ENCODE data around the gene HNF1B. TPM values are rescaled to one million over a fixed set of nuclear protein-coding genes. Genes with fewer than 3 reads are reported as not detected.

The HNF1B gene
- total and polyA plus RNA-seq, 10 of the 15 experiments (the other 5 are each of a cell fraction or from before 2014, with no cell fraction given), result 0.51 to 12.7 (median 1.9) TPM

DNA sequence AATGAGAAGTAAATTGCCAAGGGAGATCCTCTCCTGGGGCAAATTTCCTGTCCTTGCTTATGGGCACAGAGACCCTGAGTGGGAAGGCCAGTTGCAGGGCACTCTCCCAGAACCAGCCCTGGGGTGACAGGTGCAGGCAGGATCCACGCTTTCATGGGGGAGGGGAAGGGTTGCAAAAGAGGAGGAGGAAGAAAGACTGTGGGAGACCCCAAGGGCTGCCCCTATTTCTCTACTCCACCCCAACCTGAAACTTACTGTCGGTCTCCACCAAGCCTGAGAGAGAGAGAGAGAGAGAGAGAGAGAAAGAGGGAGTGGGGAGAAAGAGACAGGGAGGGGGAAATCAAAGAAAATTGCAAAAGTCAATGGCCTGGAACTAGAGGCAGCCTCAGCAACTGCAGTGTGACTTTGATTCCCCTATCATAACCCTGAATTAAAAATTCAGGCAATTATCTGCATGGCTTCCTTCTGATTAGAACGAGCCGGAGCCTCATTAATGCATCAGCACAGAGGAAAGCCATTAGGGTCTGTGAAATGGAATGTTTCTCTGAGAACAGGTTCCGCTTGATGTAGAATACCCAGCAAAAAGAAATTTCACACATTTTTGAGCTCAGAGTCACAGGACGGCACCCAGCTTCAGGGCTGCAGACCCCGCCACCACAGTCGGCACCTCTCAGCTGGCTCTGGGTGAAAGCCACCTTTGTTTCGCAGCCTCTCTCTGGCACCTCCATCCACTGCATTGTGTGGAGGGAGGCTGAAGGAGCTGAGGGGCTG is 45.1 kb upstream of the HNF1B start (continued):
- TF ChIP-seq, protein P1, sequence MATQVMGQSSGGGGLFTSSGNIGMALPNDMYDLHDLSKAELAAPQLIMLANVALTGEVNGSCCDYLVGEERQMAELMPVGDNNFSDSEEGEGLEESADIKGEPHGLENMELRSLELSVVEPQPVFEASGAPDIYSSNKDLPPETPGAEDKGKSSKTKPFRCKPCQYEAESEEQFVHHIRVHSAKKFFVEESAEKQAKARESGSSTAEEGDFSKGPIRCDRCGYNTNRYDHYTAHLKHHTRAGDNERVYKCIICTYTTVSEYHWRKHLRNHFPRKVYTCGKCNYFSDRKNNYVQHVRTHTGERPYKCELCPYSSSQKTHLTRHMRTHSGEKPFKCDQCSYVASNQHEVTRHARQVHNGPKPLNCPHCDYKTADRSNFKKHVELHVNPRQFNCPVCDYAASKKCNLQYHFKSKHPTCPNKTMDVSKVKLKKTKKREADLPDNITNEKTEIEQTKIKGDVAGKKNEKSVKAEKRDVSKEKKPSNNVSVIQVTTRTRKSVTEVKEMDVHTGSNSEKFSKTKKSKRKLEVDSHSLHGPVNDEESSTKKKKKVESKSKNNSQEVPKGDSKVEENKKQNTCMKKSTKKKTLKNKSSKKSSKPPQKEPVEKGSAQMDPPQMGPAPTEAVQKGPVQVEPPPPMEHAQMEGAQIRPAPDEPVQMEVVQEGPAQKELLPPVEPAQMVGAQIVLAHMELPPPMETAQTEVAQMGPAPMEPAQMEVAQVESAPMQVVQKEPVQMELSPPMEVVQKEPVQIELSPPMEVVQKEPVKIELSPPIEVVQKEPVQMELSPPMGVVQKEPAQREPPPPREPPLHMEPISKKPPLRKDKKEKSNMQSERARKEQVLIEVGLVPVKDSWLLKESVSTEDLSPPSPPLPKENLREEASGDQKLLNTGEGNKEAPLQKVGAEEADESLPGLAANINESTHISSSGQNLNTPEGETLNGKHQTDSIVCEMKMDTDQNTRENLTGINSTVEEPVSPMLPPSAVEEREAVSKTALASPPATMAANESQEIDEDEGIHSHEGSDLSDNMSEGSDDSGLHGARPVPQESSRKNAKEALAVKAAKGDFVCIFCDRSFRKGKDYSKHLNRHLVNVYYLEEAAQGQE (IDR thresholded peaks at IDR 0.05; ENCODE audit: low read depth, low read length), result no peak

DNA sequence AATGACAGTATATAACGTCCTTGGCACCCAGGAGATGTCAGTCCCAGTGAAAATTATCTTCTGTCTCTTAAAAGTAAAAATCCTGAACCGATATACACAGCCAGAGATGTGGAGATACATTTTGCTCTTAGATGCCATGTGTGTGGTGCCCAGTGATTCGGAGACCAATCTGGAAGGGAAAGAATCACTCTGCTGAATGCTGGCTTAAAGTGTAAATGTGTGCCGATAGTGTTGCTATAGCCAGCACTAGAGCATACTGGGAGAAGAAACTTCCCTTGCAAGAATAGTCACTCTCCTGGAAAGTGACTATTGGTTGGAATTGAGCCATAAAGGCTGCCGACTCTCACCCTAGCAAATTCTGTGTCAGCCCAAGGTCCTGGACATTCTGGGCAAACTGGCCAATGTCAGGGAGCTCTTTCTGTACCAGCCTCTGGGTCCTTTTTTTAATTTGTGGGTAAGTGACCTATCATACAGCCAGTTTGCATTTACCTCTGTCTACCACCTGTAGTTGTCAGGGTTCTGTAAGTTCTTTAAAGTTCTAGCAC is 44.2 kb upstream of the HNF1B start:
- Histone ChIP-seq H3K4me3 (no peak overlapping the region), H3K4me2 (ENCODE audit: control insufficient read depth, insufficient read depth) (no peak overlapping the region), H3K27ac (ENCODE audit: control insufficient read depth, insufficient read depth) (no peak overlapping the region), H3K27me3 (replicated peaks in 1 of 2; ENCODE audit: control insufficient read depth in 2 of 2, insufficient read depth in 2 of 2, low read length in 1 of 2) (no peaks in the 10 kb centered on the region), H2AFZ (ENCODE audit: control insufficient read depth, low read depth, low read length) (no peak overlapping the region), H3K9ac (ENCODE audit: control insufficient read depth, insufficient read depth, low read length) (no peak overlapping the region), H3K79me2 (ENCODE audit: control insufficient read depth, insufficient read depth, low read length) (no peaks in the 10 kb centered on the region), H3K9me3 (replicated peaks; ENCODE audit: control insufficient read depth, insufficient read depth, low read length) (no peaks in the 10 kb centered on the region), H3K36me3 (ENCODE audit: control insufficient read depth in 2 of 2, insufficient read depth in 2 of 2, low read length in 1 of 2) (no peaks in the 10 kb centered on the region), H3K4me1 (ENCODE audit: control insufficient read depth, insufficient read depth, low read length) (no peaks in the 10 kb centered on the region), H4K20me1 (ENCODE audit: control insufficient read depth, insufficient read depth) (no peaks in the 10 kb centered on the region)
- RAD21 ChIA-PET (ENCODE audit: unreplicated experiment), result interaction anchor here (1.3 to 3.5 kb wide), 6 partner anchors 10 to 86 kb away, joined by 3 to 30 read pairs (median 6); partner anchors contain the start of gene HNF1B
- FAIRE-seq (no peak), DNase-seq (ENCODE audit: low read depth, low spot score) (no peak), ATAC-seq (no peak)
- intact Hi-C loops (cut with micrococcal nuclease; ENCODE audit: unreplicated experiment), result no loop called here
- TF ChIP-seq, protein P2, sequence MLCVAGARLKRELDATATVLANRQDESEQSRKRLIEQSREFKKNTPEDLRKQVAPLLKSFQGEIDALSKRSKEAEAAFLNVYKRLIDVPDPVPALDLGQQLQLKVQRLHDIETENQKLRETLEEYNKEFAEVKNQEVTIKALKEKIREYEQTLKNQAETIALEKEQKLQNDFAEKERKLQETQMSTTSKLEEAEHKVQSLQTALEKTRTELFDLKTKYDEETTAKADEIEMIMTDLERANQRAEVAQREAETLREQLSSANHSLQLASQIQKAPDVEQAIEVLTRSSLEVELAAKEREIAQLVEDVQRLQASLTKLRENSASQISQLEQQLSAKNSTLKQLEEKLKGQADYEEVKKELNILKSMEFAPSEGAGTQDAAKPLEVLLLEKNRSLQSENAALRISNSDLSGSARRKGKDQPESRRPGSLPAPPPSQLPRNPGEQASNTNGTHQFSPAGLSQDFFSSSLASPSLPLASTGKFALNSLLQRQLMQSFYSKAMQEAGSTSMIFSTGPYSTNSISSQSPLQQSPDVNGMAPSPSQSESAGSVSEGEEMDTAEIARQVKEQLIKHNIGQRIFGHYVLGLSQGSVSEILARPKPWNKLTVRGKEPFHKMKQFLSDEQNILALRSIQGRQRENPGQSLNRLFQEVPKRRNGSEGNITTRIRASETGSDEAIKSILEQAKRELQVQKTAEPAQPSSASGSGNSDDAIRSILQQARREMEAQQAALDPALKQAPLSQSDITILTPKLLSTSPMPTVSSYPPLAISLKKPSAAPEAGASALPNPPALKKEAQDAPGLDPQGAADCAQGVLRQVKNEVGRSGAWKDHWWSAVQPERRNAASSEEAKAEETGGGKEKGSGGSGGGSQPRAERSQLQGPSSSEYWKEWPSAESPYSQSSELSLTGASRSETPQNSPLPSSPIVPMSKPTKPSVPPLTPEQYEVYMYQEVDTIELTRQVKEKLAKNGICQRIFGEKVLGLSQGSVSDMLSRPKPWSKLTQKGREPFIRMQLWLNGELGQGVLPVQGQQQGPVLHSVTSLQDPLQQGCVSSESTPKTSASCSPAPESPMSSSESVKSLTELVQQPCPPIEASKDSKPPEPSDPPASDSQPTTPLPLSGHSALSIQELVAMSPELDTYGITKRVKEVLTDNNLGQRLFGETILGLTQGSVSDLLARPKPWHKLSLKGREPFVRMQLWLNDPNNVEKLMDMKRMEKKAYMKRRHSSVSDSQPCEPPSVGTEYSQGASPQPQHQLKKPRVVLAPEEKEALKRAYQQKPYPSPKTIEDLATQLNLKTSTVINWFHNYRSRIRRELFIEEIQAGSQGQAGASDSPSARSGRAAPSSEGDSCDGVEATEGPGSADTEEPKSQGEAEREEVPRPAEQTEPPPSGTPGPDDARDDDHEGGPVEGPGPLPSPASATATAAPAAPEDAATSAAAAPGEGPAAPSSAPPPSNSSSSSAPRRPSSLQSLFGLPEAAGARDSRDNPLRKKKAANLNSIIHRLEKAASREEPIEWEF (IDR thresholded peaks at IDR 0.05; ENCODE audit: insufficient replicate concordance, low read depth, low read length), result no peak
- no peak for TF ChIP-seq WRNIP1 (IDR thresholded peaks at IDR 0.05; ENCODE audit: borderline replicate concordance, low read depth, low read length)
- TF ChIP-seq POLR2AphosphoS5 (IDR thresholded peaks at IDR 0.05; ENCODE audit: low read length), result no peak
- TF ChIP-seq, protein P3, sequence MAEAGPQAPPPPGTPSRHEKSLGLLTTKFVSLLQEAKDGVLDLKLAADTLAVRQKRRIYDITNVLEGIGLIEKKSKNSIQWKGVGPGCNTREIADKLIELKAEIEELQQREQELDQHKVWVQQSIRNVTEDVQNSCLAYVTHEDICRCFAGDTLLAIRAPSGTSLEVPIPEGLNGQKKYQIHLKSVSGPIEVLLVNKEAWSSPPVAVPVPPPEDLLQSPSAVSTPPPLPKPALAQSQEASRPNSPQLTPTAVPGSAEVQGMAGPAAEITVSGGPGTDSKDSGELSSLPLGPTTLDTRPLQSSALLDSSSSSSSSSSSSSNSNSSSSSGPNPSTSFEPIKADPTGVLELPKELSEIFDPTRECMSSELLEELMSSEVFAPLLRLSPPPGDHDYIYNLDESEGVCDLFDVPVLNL (IDR thresholded peaks at IDR 0.05; ENCODE audit: low read depth, low read length), result no peak
- no peak for TF ChIP-seq CREB1 (IDR thresholded peaks at IDR 0.05; ENCODE audit: low read depth)
- TF ChIP-seq, protein P4, sequence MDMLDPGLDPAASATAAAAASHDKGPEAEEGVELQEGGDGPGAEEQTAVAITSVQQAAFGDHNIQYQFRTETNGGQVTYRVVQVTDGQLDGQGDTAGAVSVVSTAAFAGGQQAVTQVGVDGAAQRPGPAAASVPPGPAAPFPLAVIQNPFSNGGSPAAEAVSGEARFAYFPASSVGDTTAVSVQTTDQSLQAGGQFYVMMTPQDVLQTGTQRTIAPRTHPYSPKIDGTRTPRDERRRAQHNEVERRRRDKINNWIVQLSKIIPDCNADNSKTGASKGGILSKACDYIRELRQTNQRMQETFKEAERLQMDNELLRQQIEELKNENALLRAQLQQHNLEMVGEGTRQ (IDR thresholded peaks at IDR 0.05; ENCODE audit: borderline replicate concordance, low read depth, low read length), result no peak
- no peak for TF ChIP-seq NBN (IDR thresholded peaks at IDR 0.05)
- CTCF ChIA-PET, result interaction anchor here (3.4 to 6.6 kb wide), 3 partner anchors 23 to 139 kb away, joined by 16 to 78 read pairs (median 49); no protein-coding TSS in a partner anchor
- POLR2A ChIA-PET, result no interaction called here
- 32% methylated on average over 5 of the region's 5 CpGs for WGBS (ENCODE audit: insufficient coverage, insufficient replicate concordance, low lambda C conversion rate, missing lambda C conversion rate)
- SMC1A ChIA-PET (ENCODE audit: uncharacterized antibody, unreplicated experiment), result interaction anchor here (2.2 to 4.9 kb wide), 3 partner anchors 19 to 48 kb away, joined by 5 to 36 read pairs (median 12); partner anchors contain the start of gene HNF1B
- in situ Hi-C loops (cut with MboI), result no loop called here
- no TSS peak for BruUV-seq (replicated peaks)
